Hepatocyte (in vitro differentiated cells): ENCODE results near the gene NANOS2. TPM values are rescaled to one million over a fixed set of nuclear protein-coding genes. Genes with fewer than 3 reads are reported as not detected.
A peak's percentile ranks its signal among the peaks of the same experiment; 100 is the strongest.
"Not testable (repeated sequence)": the region's sequence is repeated elsewhere in the genome, so short reads cannot be mapped to it uniquely, and the experiment has no call there.

Experiments
- DNase-seq: peaks from one replicate; pipeline ENCODE4 v3.0.0-alpha.2; 2016; ENCODE audit warnings: low spot score
- H2AFZ ChIP-seq: fragments of 200-600 bp; sonication (generic); 2 replicates; pipeline ENCODE4 v1.6.0; 2016; ENCODE audit warnings: antibody characterized with exemption, mild to moderate bottlenecking
- H3K27ac ChIP-seq: fragments of 200-600 bp; sonication (generic); 2 replicates; pipeline ENCODE4 v1.5.1; 2016; ENCODE audit warnings: mild to moderate bottlenecking
- H3K27me3 ChIP-seq: fragments of 200-600 bp; sonication (generic); 2 replicates; pipeline ENCODE4 v1.6.1; 2016
- H3K36me3 ChIP-seq: fragments of 200-600 bp; sonication (generic); replicated peaks from 2 replicates; pipeline ENCODE4 v1.5.1; 2016; ENCODE audit warnings: low read depth; ENCODE audit not compliant: insufficient read depth
- H3K4me1 ChIP-seq: fragments of 200-600 bp; sonication (generic); 2 replicates; pipeline ENCODE4 v1.5.1; 2016; ENCODE audit warnings: mild to moderate bottlenecking, moderate library complexity; ENCODE audit not compliant: insufficient read depth
- H3K4me2 ChIP-seq: fragments of 200-600 bp; sonication (generic); 2 replicates; pipeline ENCODE4 v1.6.0; 2016
- H3K4me3 ChIP-seq: fragments of 200-600 bp; sonication (generic); 2 replicates; pipeline ENCODE4 v1.5.1; 2016; ENCODE audit warnings: mild to moderate bottlenecking
- H3K79me2 ChIP-seq: fragments of 200-600 bp; sonication (generic); 2 replicates; pipeline ENCODE4 v1.6.0; 2017; ENCODE audit warnings: mild to moderate bottlenecking
- H3K9me2 ChIP-seq: fragments of 200-600 bp; sonication (generic); replicated peaks from 2 replicates; pipeline ENCODE4 v1.6.0; 2017; ENCODE audit warnings: mild to moderate bottlenecking; ENCODE audit not compliant: insufficient read depth
- H3K9me3 ChIP-seq: fragments of 200-600 bp; sonication (generic); 2 replicates; pipeline ENCODE4 v1.5.1; 2016; ENCODE audit warnings: low read depth, mild to moderate bottlenecking
- H4K20me1 ChIP-seq: fragments of 200-600 bp; sonication (generic); 2 replicates; pipeline ENCODE4 v1.6.0; 2016; ENCODE audit warnings: mild to moderate bottlenecking; ENCODE audit not compliant: insufficient read depth, poor library complexity, severe bottlenecking
- CTCF ChIP-seq: fragments of 200-600 bp; sonication (generic); IDR thresholded peaks from 2 replicates; pipeline ENCODE4 v1.5.1; 2016; ENCODE audit warnings: antibody characterized with exemption, mild to moderate bottlenecking; ENCODE audit not compliant: poor library complexity
- EZH2 ChIP-seq: fragments of 200-600 bp; sonication (generic); IDR thresholded peaks from 2 replicates; pipeline ENCODE4 v1.6.1; 2016; ENCODE audit warnings: antibody characterized with exemption, mild to moderate bottlenecking, borderline replicate concordance
- EZH2phosphoT487 ChIP-seq: fragments of 200-600 bp; sonication (generic); IDR thresholded peaks from one replicate; pipeline ENCODE4 v1.6.1; 2018; ENCODE audit warnings: antibody characterized with exemption, mild to moderate bottlenecking, low read depth, moderate library complexity; ENCODE audit not compliant: unreplicated experiment, severe bottlenecking
- WGBS: methylation state at CpG from one replicate; pipeline ENCODE4 v1.1.6; 2016; ENCODE audit warnings: low lambda C conversion rate; ENCODE audit errors: missing lambda C conversion rate; 5-methylcytosine and 5-hydroxymethylcytosine counted together
- polyA plus RNA-seq: library from polyadenylated mRNA; unstranded; fragments of >200 nt; fragmentation: Nextera tagmentation; extraction: Ambion mirVana; gene quantifications from 2 replicates; pipeline ENCODE4 v1.2.1, GENCODE V29; 2016
- total RNA-seq: library from RNA; depleted of rRNA; stranded (reverse); fragments of >200 nt; gene quantifications from 2 replicates; pipeline ENCODE4 v1.2.3, GENCODE V29; 2014

The NANOS2 gene
- total and polyA plus RNA-seq, 2 experiments from 2014 or later = not detected

DNA sequence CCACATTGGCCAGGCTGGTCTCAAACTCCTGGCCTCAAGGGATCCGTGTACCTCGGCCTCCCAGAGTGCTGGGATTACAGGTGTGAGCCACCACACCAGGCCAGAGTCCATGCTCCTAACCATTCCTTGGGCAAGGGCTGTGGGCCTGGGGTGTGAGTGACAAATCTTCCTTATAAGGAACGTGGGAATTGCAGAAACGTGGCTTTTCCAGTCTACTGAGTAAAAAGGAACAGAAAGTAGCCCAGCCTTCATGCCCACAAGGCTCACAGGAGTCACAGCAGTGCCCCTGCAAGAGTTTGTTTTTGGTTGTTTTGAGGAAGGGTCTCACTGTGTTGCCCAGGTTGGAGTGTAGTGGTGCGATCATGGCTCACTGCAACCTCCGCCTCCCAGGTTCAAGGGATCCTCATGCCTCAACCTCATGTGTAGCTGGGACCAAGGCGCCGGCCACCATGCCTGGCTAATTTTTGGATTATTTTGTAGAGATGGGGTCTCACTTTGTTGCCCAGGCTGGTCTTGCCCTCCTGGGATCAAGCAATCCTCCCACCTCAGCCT, 17.2 kb downstream of the NANOS2 start:
- Histone ChIP-seq H3K79me2 (peaks cover 28% of the 10 kb centered on the region), H3K36me3 (no peaks in the 10 kb centered on the region), H2AFZ (no peak overlapping the region), H3K9me2 (no peaks in the 10 kb centered on the region), H3K9me3 (no peaks in the 10 kb centered on the region), H3K4me2 (no peak overlapping the region), H3K4me3 (no peak overlapping the region), H4K20me1 (peaks cover 6% of the 10 kb centered on the region), H3K27me3 (no peaks in the 10 kb centered on the region), H3K27ac (no peak overlapping the region), H3K4me1 (peaks cover 20% of the 10 kb centered on the region)
- no peak for TF ChIP-seq CTCF
- TF ChIP-seq EZH2phosphoT487 = no peak
- no peak for TF ChIP-seq EZH2
- DNase-seq = no peak
- 97% methylated on average over 8 of the region's 8 CpGs for WGBS

- not testable (repeated sequence) for H3K9me2 ChIP-seq, H4K20me1 ChIP-seq, H3K27me3 ChIP-seq, H3K4me3 ChIP-seq, H3K9me3 ChIP-seq, DNase-seq, H2AFZ ChIP-seq, H3K36me3 ChIP-seq
- H3K79me2 ChIP-seq = peaks cover 22% of the 10 kb centered on the region
- H3K27ac ChIP-seq = peak overlapping the region; percentile 84
- peaks cover 15% of the 10 kb centered on the region for H3K4me1 ChIP-seq
- 90% methylated on average over 12 of the region's 12 CpGs for WGBS
- H3K4me2 ChIP-seq = peak overlapping the region; percentile 61
Measured at GRCh38 chr19:45895983-45896599, 18.5 kb downstream of the NANOS2 start.

DNA sequence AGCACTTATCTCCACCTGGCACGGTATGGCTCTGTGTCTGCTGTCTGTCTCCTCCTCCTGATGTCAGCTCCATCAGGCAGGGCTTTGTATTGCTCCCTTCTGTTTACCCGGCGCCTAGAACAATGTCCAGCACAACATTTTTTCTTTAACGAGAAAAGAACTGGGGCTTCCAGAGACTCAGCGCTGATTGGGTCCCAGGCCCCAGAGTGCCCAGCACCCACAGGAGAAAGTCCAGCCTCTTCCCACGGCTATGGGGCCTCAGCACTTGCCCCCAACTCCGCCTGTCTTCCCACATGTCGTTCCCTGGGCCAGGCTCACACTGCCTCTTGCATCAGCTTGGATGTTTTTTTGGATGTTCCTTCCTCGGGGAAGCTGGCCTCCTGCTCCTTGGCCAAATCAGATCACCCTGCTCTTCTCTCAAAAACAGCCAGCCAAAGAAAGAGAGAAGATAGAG, 19.0 kb downstream of the NANOS2 start:
- no peaks in the 10 kb centered on the region for H3K9me2 ChIP-seq
- H3K27me3 ChIP-seq = no peaks in the 10 kb centered on the region
- peak overlapping the region; percentile 61 for H3K4me2 ChIP-seq
- peaks cover 10% of the 10 kb centered on the region for H3K4me1 ChIP-seq
- no peaks in the 10 kb centered on the region for H3K36me3 ChIP-seq
- H3K27ac ChIP-seq = peak overlapping the region; percentile 84
- H3K9me3 ChIP-seq = no peaks in the 10 kb centered on the region
- no peak for TF ChIP-seq CTCF
- TF ChIP-seq EZH2phosphoT487 = no peak
- no peak for TF ChIP-seq EZH2
- no peak overlapping the region for H2AFZ ChIP-seq
- 55% methylated on average over 9 of the region's 9 CpGs for WGBS
- DNase-seq = peak; percentile 71
- peaks cover 2% of the 10 kb centered on the region for H4K20me1 ChIP-seq
- H3K4me3 ChIP-seq = no peak overlapping the region
- H3K79me2 ChIP-seq = peaks cover 16% of the 10 kb centered on the region

DNA sequence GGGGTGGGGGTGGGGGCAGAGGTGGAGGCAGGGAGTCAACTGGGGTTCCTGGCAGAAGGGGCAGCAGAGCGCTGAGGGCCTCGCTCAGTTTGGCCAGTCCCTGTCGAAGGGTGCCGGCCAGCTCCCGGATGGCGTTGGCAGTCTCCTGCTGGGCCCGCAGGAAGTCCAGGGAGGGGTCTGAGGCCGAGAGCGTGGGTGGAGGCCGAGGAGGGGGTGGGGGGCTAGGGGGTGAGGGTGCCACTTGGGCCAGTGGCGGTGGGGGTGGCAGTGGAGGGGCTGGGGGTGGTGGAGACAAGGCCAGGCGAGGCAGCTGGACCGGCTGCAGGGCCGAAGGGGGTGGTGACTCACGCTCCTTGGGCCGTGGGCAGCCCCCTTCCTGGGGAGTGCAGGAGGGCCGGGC, 23.7 kb downstream of the NANOS2 start:
- H3K4me2 ChIP-seq = no peak overlapping the region
- no peak for TF ChIP-seq CTCF
- TF ChIP-seq EZH2phosphoT487 = no peak
- no peak for TF ChIP-seq EZH2
- H3K9me3 ChIP-seq = no peaks in the 10 kb centered on the region
- no peaks in the 10 kb centered on the region for H3K9me2 ChIP-seq
- H3K27ac ChIP-seq = no peak overlapping the region
- no peak overlapping the region for H3K4me3 ChIP-seq
- no peak for DNase-seq
- no peaks in the 10 kb centered on the region for H3K27me3 ChIP-seq
- H3K36me3 ChIP-seq = no peaks in the 10 kb centered on the region
- no peaks in the 10 kb centered on the region for H4K20me1 ChIP-seq
- peaks cover 4% of the 10 kb centered on the region for H3K4me1 ChIP-seq
- H3K79me2 ChIP-seq = no peaks in the 10 kb centered on the region
- 100% methylated on average over 2 of the region's 17 CpGs for WGBS
- no peak overlapping the region for H2AFZ ChIP-seq
